HepG2 (cell line): ENCODE results near the gene S100P. TPM values are rescaled to one million over a fixed set of nuclear protein-coding genes. Genes with fewer than 3 reads are reported as not detected.

ENCODE experiments used
- DMAP1 ChIP-seq: IDR thresholded peaks from 2 replicates; pipeline ENCODE4 v1.6.1; 2016
- ELF4 ChIP-seq: sonication (generic); formaldehyde crosslinking; IDR thresholded peaks from 2 replicates; pipeline ENCODE4 v1.5.0; 2020; ENCODE audit warnings: missing genetic modification reagents, mild to moderate bottlenecking, moderate library complexity, borderline replicate concordance
- FOXP1 ChIP-seq, 2 experiments: fragments of 450-650 bp in 1 of 2; IDR thresholded peaks; 2 replicates each; pipeline ENCODE4 v1.6.1; 2017 to 2018; ENCODE audit warnings: antibody characterized with exemption in 1 of 2
- GABPB1 ChIP-seq: IDR thresholded peaks from 2 replicates; pipeline ENCODE4 v1.6.1; 2016; ENCODE audit warnings: mild to moderate bottlenecking, missing genetic modification reagents, moderate library complexity, missing compliant biosample characterization
- HNRNPL ChIP-seq: fragments of 200-400 bp; formaldehyde crosslinking; IDR thresholded peaks from 2 replicates; pipeline ENCODE4 v1.6.1; 2017; ENCODE audit warnings: mild to moderate bottlenecking, low read depth, low read length
- MEIS2 ChIP-seq: sonication (generic); formaldehyde crosslinking; IDR thresholded peaks from 2 replicates; pipeline ENCODE4 v1.9.0; 2021; ENCODE audit warnings: mild to moderate bottlenecking, missing genetic modification reagents
- MYNN ChIP-seq: sonication (generic); formaldehyde crosslinking; IDR thresholded peaks from 2 replicates; pipeline ENCODE4 v1.4.0; 2020; ENCODE audit warnings: mild to moderate bottlenecking, low read depth, missing genetic modification reagents
- MYPOP ChIP-seq: sonication (generic); formaldehyde crosslinking; IDR thresholded peaks from 2 replicates; pipeline ENCODE4 v1.8.1; 2023; ENCODE audit warnings: mild to moderate bottlenecking, moderate library complexity, missing genetic modification reagents
- NCOR1 ChIP-seq: fragments of 200-600 bp; sonication (generic); IDR thresholded peaks from 2 replicates; pipeline ENCODE4 v1.7.0; 2017; ENCODE audit warnings: antibody characterized with exemption, low read length, borderline replicate concordance
- PHF5A ChIP-seq: IDR thresholded peaks from one replicate; pipeline ENCODE4 v1.6.1; 2018; ENCODE audit warnings: low read depth, missing genetic modification reagents; ENCODE audit not compliant: unreplicated experiment
- SIX4 ChIP-seq: sonication (generic); formaldehyde crosslinking; IDR thresholded peaks from 2 replicates; pipeline ENCODE4 v1.4.0; 2020; ENCODE audit warnings: missing genetic modification reagents
- SPEN ChIP-seq: sonication (generic); formaldehyde crosslinking; IDR thresholded peaks from 2 replicates; pipeline ENCODE4 v1.5.1; 2020; ENCODE audit warnings: low read depth, mild to moderate bottlenecking, missing genetic modification reagents
- STAT6 ChIP-seq: sonication (generic); formaldehyde crosslinking; IDR thresholded peaks from 2 replicates; pipeline ENCODE4 v1.4.0; 2020; ENCODE audit warnings: missing genetic modification reagents, mild to moderate bottlenecking, borderline replicate concordance
- TFDP1 ChIP-seq: IDR thresholded peaks from 2 replicates; pipeline ENCODE4 v1.6.1; 2016; ENCODE audit warnings: missing compliant biosample characterization, missing genetic modification reagents, borderline replicate concordance
- THYN1 ChIP-seq: sonication (generic); formaldehyde crosslinking; IDR thresholded peaks from 2 replicates; pipeline ENCODE4 v1.8.1; 2023; ENCODE audit warnings: low read depth, mild to moderate bottlenecking, moderate library complexity, missing genetic modification reagents, borderline replicate concordance
- ZNF567 ChIP-seq: sonication (generic); formaldehyde crosslinking; IDR thresholded peaks from 2 replicates; pipeline ENCODE4 v1.8.1; 2023; ENCODE audit warnings: mild to moderate bottlenecking, missing genetic modification reagents, borderline replicate concordance
- ZNF629 ChIP-seq: sonication (generic); formaldehyde crosslinking; conservative IDR thresholded peaks from 2 replicates; pipeline ENCODE4 v1.5.0; 2020; ENCODE audit warnings: missing genetic modification reagents
- ZNF660 ChIP-seq: sonication (generic); formaldehyde crosslinking; IDR thresholded peaks from 2 replicates; pipeline ENCODE4 v1.5.1; 2020; ENCODE audit warnings: mild to moderate bottlenecking, low read depth, missing genetic modification reagents, borderline replicate concordance
- ZNF678 ChIP-seq: sonication (generic); formaldehyde crosslinking; IDR thresholded peaks from 2 replicates; pipeline ENCODE4 v1.4.0; 2020; ENCODE audit warnings: mild to moderate bottlenecking, missing genetic modification reagents
- ZSCAN20 ChIP-seq: sonication (generic); formaldehyde crosslinking; IDR thresholded peaks from 2 replicates; pipeline ENCODE4 v1.4.0; 2020; ENCODE audit warnings: missing genetic modification reagents, mild to moderate bottlenecking, borderline replicate concordance
- polyA plus RNA-seq, 8 experiments: library from polyadenylated mRNA; depleted of rRNA in 3 of 8; stranded (reverse) in 7 of 8; unstranded in 1 of 8; fragments of >200 nt; fragmentation: Illumina TruSeq in 4 of 8; extraction: Trizol in 4 of 8; gene quantifications; 2 replicates each; pipeline versions ENCODE4 v1.2.1 to v1.2.3, GENCODE V29; 2011 to 2016; ENCODE audit warnings: low read depth in 4 of 8, missing spikeins in 1 of 8, mixed read lengths in 1 of 8; ENCODE audit not compliant: insufficient read depth in 1 of 8
- total RNA-seq, 5 experiments: library from RNA; depleted of rRNA; stranded (reverse); fragments of >200 nt; fragmentation: Illumina TruSeq; extraction: Trizol; gene quantifications; 2 replicates each; pipeline ENCODE4 v1.2.3, GENCODE V29; 2016; ENCODE audit warnings: low read depth in 1 of 5

S100P gene
- total and polyA plus RNA-seq, 2 of the 13 experiments (the other 11 are each of a cell fraction or from before 2014, with no cell fraction given) = 278 to 1,649 TPM

- TF ChIP-seq STAT6 (CRISPR knock-in tag) = no peak
- 0 out of 2 replicates have a peak, but pooled peaks have one; percentile 25 for TF ChIP-seq TFDP1 (CRISPR knock-in tag)
- no peak for TF ChIP-seq ZNF660
- peak; percentile 43; the same call in 1 of the 2 replicates for TF ChIP-seq MYPOP (CRISPR knock-in tag)
- TF ChIP-seq MYNN (CRISPR knock-in tag) = peak; percentile 29; the same call in 1 of the 2 replicates
- no peak; the same call in 1 of the 2 replicates for TF ChIP-seq THYN1 (CRISPR knock-in tag)
- no peak; the same call in 1 of the 2 replicates for TF ChIP-seq ZSCAN20
- TF ChIP-seq GABPB1 (CRISPR knock-in tag) = peak; percentile 94
- TF ChIP-seq ZNF629 (CRISPR knock-in tag) = no peak
- no peak for TF ChIP-seq ZNF567 (CRISPR knock-in tag)
- TF ChIP-seq SIX4 (CRISPR knock-in tag) = no peak
- TF ChIP-seq ZNF678 = no peak; the same call in 1 of the 2 replicates
- peak; percentile 85 for TF ChIP-seq DMAP1 (CRISPR knock-in tag)
- peak; percentile 78; the same call in 1 of the 2 replicates for TF ChIP-seq MEIS2 (CRISPR knock-in tag)
- no peak for TF ChIP-seq PHF5A (CRISPR knock-in tag)
- TF ChIP-seq NCOR1 = no peak
- TF ChIP-seq FOXP1 (IDR thresholded peaks at IDR 0.05) = no peak
- no peak for TF ChIP-seq FOXP1 (CRISPR knock-in tag; IDR thresholded peaks at IDR 0.05)
- no peak for TF ChIP-seq ELF4 (CRISPR knock-in tag)
- TF ChIP-seq HNRNPL = no peak
- peak; percentile 92 for TF ChIP-seq SPEN (CRISPR knock-in tag)
These were observed 22.6 kb downstream of the S100P start, which contains the start of gene BLOC1S4 (continued) for GRCh38 chr4:6716018-6716911.
